Measurements from ENCODE around the gene NCOA1. TPM values are rescaled to one million over a fixed set of nuclear protein-coding genes. Genes with fewer than 3 reads are reported as not detected.
"Not testable (repeated sequence)": the region's sequence is repeated elsewhere in the genome, so short reads cannot be mapped to it uniquely, and the experiment has no call there.

Gene NCOA1
- total RNA-seq, 4 donors from 2014 or later: 42.3 to 66.9 (median 47.4) TPM

GRCh38 chr2:24543252-24543651 is 52.2 kb downstream of the NCOA1 start:
- Histone ChIP-seq H3K9me3 (no peaks in the 10 kb centered on the region), H3K27me3 (no peaks in the 10 kb centered on the region), H3K4me1 (peaks cover 0 to 10% (median 0%) of the 10 kb centered on the region in 3 donors), H3K36me3 (no peaks in the 10 kb centered on the region), H3K27ac (no peak overlapping the region), H3K4me3 (no peak overlapping the region)
- WGBS, 2 donors (ENCODE audit: low coverage in 1 of 2): 86 to 96% methylated on average over 2 of the region's 2 CpGs
- no peak for ATAC-seq
- TF ChIP-seq POLR2A (IDR thresholded peaks at IDR 0.05) (no peak), CTCF (IDR thresholded peaks at IDR 0.05) (peak in 1 of 4 experiments; percentile 8)

- TF ChIP-seq CTCF (IDR thresholded peaks at IDR 0.05): no peak
- no peak for TF ChIP-seq POLR2AphosphoS5 (IDR thresholded peaks at IDR 0.05)
- TF ChIP-seq POLR2A (IDR thresholded peaks at IDR 0.05): no peak
- TF ChIP-seq EP300 (IDR thresholded peaks at IDR 0.05): no peak
- H3K4me1 ChIP-seq: peaks cover 0 to 5% (median 0%) of the 10 kb centered on the region in 3 donors
- no peaks in the 10 kb centered on the region for H3K9me3 ChIP-seq
- 80% methylated on average over 1 of the region's 1 CpG; no CpG with 5 or more reads in 1 of the 2 donors for WGBS, 2 donors (ENCODE audit: low coverage in 1 of 2)
- H3K4me3 ChIP-seq: no peak overlapping the region
- no peak for ATAC-seq
- no peaks in the 10 kb centered on the region for H3K27me3 ChIP-seq
- H3K36me3 ChIP-seq: no peaks in the 10 kb centered on the region
- no peak overlapping the region for H3K27ac ChIP-seq
Measured at GRCh38 chr2:24544456-24545115, 53.5 kb downstream of the NCOA1 start.

GRCh38 chr2:24546669-24547068 is 55.6 kb downstream of the NCOA1 start:
- no peaks in the 10 kb centered on the region for H3K27me3 ChIP-seq
- no peak for ATAC-seq
- 77 to 78% methylated on average over 1 of the region's 1 CpG for WGBS, 2 donors (ENCODE audit: low coverage in 1 of 2)
- H3K4me1 ChIP-seq: peaks cover 0 to 2% (median 0%) of the 10 kb centered on the region in 3 donors
- H3K27ac ChIP-seq: no peak overlapping the region
- H3K4me3 ChIP-seq: no peak overlapping the region
- H3K36me3 ChIP-seq: no peaks in the 10 kb centered on the region
- H3K9me3 ChIP-seq: no peaks in the 10 kb centered on the region
- no peak for TF ChIP-seq EP300 (IDR thresholded peaks at IDR 0.05)
- no peak for TF ChIP-seq POLR2A (IDR thresholded peaks at IDR 0.05)
- no peak for TF ChIP-seq POLR2AphosphoS5 (IDR thresholded peaks at IDR 0.05)
- TF ChIP-seq CTCF (IDR thresholded peaks at IDR 0.05): no peak

- Histone ChIP-seq H3K36me3 (no peaks in the 10 kb centered on the region), H3K27me3 (no peaks in the 10 kb centered on the region), H3K27ac (no peak overlapping the region), H3K9me3 (no peaks in the 10 kb centered on the region), H3K4me1 (peaks cover 0 to 6% (median 0%) of the 10 kb centered on the region in 3 donors), H3K4me3 (no peak overlapping the region)
- WGBS, 2 donors (ENCODE audit: low coverage in 1 of 2): 85 to 100% methylated on average over 2 to 4 of the region's 4 CpGs
- TF ChIP-seq EP300 (IDR thresholded peaks at IDR 0.05) (no peak), POLR2A (IDR thresholded peaks at IDR 0.05) (no peak), CTCF (IDR thresholded peaks at IDR 0.05) (no peak), POLR2AphosphoS5 (IDR thresholded peaks at IDR 0.05) (no peak)
- ATAC-seq: no peak
Measured at GRCh38 chr2:24548058-24548457, 57.0 kb downstream of the NCOA1 start.

- H3K9me3 ChIP-seq, H3K27ac ChIP-seq, H3K4me3 ChIP-seq, ATAC-seq, H3K36me3 ChIP-seq, H3K27me3 ChIP-seq, H3K4me1 ChIP-seq: not testable (repeated sequence)
- WGBS, 2 donors (ENCODE audit: low coverage in 1 of 2): 60 to 82% methylated on average over 1 to 2 of the region's 2 CpGs
Measured at GRCh38 chr2:24550301-24550700, 59.2 kb downstream of the NCOA1 start.

Data from gastroesophageal sphincter (tissue), 4 donors.